CD4-positive, alpha-beta T cell treated with Interleukin-17A for 4 hours (primary cell): ENCODE data around the gene AKR1B1.
"Not testable (repeated sequence)": the region's sequence is repeated elsewhere in the genome, so short reads cannot be mapped to it uniquely, and the experiment has no call there.

ENCODE experiments used
- DNase-seq: peaks from one replicate; pipeline ENCODE4 v3.0.0-alpha.2; 2020; ENCODE audit warnings: mixed read lengths

The AKR1B1 gene

DNA sequence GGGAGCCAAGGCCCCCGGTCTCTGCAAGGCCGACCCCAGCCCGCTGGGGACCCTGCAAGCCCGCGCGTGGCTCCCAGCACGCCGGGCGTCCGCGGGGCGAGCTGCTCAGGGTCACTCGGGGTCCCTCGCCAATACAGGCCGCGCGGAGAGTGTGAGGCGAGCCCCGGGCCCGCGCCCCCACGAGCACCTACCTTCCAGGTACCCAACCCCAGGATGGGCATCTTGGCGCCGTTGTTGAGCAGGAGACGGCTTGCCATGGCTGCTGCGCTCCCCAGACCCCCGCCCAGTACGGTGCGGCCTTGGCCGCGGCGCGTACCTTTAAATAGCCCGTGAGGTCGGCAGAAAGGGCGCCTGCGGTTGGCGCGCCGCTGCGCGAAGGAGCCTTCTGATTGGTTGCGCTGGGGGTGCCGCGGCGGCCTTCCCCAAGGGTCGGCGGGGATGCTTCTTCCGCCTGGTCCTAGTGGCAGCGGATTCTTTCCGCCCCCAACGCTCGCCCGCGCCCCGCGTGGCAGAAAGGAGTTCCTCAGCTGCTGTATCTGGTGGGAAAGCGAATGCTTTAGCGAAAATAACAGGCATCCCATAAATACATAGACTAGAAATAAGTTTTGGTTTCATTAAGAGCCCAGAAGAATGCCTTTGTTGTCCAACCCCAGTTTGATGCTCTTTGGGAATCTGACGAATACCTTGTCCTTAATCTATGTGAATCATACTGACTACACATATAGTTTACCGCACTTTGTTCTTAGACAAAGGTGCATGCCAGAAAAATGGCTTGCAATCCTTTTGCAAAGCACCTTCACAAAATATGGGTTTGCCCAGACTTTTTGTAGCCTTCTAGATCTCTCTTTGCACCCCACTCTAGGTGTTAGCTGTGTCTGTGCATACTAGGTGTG is at the start of gene AKR1B1:
AKR1B1 (minus strand) TSS at position 295 of the 893 bp plus-strand sequence; CDS start at position 257, 38 bp downstream.
- peak; percentile 87 for DNase-seq

- no peak for DNase-seq
Measured at GRCh38 chr7:134505856-134506255, 47.0 kb upstream of the AKR1B1 start.

GRCh38 chr7:134504660-134505164 is 45.8 kb upstream of the AKR1B1 start:
- DNase-seq, result no peak

DNA sequence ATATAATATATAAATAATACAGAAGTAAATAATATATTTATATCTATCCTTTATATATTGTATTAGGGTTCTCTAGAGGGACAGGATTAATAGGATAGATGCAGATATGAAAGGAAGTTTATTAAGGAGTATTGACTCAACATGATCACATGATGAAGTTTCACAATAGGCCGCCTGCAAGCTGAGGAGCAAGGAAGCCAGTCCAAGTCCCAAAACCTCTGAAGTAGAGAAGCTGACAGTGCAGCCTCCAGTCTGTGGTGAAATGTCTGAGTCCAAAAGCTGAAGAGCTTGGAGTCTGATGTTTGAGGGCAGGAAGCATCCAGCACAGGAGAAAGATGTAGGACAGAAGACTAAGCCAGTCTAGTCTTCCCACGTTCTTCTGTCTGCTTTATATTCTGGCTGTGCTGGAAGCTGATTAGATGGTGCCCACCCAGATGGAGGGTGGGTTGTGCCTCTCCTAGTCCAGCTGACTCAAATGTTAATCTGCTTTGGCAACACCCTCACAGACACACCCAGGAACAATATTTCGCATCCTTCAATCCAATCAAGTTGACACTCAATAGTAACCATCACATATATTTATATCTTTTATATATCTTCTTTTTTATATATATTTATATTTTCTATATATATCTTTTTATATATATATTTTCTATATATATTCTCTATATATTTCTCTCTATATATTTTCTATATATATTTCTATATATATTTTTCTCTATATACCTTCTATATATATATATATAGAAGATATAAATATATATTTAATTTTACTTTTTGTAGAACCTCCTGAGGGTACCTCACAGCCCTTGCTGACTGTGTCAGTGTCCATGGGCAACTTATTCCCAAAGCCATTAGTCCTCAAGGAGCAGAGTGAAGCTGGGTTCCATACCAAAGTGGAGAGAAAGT is 43.8 kb upstream of the AKR1B1 start:
- no peak for DNase-seq

DNA sequence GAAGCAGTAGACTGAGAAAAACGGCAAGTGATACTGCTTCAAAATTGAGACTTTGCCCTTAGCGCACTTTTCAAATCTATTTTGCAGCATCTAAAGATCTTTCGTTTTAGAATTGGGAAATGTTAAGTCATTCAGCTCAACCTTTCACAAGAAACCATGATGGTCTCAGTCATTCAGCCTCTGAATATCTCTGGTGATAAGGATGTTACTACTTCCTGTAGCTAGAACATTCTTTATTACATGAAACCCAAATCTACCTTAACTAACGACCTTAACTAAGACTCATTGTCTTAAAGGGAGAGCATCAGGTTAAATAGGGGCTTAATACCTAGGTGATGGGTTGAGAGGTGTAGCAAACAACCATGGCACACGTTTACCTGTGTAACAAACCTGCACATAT is 42.1 kb upstream of the AKR1B1 start:
- no peak for DNase-seq

DNA sequence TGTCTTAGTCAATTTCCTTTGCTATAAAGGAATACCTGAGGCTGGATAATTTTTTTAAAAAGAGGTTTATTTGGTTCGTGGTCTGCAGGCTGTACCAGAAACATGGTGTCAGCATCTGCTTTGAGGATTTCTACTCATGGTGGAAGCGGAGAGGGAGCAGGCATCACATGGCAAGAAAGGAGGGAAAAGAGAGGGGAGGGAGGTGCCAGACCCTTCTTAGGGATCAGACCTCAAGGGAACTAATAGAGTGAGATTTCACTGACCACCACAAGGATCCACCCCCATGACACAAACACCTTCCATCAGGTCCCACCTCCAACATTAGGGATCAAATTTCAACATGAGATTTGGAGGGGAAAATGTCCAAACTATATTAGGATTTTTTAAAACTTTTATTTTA is 41.5 kb upstream of the AKR1B1 start:
- DNase-seq, result no peak

DNA sequence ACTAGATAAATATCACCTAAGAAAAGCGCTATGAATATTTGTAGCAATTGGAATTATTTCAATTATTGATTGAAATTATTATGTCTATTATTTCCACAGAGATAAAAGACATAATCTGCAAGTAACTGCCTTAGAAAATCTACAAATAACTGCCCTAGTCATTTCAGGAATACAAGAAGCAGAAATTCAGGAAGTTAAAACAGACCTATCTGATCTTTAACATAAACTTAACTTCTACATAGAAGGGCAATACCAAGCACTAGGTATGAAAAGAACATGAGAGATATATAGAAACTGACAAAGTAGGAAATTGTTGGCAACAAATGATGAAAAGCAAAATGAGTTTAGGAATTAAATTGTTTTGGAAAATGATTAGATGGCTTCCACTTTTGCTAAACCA is 36.6 kb upstream of the AKR1B1 start:
- no peak for DNase-seq

DNA sequence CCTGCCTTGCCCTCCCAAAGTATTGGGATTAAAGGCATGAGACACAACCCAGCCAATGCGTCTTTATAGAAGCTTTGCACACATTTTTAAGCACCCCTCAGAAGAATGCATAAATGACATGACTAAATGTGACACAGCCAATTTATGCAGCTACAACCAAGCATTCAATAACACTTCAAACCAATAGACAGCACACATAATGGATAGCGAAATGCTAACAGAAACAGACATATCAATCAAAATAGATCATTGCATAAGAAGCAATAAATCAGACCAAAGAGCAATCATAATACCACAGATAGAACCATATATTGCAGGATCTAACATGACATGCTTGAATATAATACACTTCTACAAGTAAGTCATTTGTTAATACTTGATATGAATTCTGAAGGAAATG is 34.2 kb upstream of the AKR1B1 start:
- no peak for DNase-seq

DNA sequence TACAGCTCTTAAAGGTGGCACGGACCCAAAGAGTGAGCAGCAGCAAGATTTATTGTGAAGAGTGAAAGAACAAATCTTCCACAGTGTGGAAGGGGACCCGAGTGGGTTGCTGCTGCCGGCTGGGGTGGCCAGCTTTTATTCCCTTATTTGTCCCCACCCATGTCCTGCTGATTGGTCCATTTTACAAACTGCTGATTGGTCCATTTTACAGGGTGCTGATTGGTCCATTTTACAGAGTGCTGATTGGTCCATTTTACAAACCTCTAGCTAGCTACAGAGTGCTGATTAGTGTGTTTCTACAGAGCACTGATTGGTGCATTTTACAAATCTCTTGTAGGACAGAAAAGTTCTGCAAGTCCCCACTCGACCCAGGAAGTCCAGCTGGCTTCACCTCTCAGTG is 28.8 kb upstream of the AKR1B1 start:
- not testable (repeated sequence) for DNase-seq

DNA sequence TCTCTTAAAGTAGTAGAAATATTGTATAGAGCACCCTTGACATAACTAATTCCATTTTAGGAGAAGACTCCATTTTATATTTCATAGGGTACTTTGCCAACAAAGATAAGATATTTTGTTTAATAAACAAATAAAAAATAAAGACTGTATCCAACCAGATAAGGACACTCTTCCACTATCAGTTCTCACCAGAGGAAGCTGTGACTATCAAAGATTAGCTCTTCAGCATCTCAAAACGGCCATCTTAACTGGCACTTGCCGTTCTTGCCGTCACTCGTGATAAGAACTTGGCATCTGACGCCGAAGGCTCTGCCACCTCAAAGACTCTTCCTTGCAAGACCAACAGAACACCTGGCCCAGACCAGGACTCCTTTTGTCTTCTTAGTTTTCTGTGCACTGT is 26.3 kb upstream of the AKR1B1 start:
- no peak for DNase-seq

GRCh38 chr7:134483296-134483695 is 24.4 kb upstream of the AKR1B1 start:
- no peak for DNase-seq

GRCh38 chr7:134482858-134483257 is 24.0 kb upstream of the AKR1B1 start:
- no peak for DNase-seq

GRCh38 chr7:134481167-134481566 is 22.3 kb upstream of the AKR1B1 start:
- no peak for DNase-seq

DNA sequence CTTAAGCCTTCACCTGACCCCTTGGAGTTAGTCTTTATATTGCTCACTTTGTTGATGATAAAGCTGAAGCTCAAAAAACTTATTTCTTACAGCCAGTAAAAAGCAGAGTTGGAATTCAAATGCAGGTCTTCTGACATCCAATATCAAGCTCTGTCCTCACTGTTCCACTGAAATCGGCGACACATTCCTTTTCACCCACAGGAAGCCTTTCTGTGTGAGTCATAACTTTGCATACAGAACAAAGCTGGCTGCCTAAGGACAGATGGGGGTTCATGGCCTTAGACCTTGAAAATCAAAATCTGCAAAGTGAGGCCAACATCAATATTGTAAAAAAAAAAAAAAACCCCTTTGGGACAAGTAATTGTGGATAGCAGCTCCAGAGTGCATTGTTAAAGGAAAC is 21.8 kb upstream of the AKR1B1 start:
- no peak for DNase-seq

- no peak for DNase-seq
Measured at GRCh38 chr7:134480202-134480601, 21.3 kb upstream of the AKR1B1 start.

DNA sequence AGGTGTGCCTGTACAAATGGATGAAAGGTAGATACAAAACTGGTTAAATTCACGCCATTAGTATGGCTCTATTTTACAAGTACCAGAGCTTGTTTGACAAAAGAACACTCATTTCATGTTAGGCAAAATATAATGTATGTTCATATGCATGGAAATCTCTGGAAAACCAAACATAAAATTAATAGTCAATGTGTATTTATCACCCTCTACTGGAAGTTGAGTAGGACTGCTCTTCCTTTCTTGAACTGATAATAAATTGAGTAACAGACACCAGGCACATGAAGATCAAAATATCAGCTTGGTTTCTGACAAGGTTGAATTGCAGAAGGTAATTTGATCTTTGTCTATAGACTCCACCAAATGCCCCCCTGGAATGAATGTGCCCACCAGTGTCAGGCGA is 19.8 kb upstream of the AKR1B1 start:
- DNase-seq, result no peak

DNA sequence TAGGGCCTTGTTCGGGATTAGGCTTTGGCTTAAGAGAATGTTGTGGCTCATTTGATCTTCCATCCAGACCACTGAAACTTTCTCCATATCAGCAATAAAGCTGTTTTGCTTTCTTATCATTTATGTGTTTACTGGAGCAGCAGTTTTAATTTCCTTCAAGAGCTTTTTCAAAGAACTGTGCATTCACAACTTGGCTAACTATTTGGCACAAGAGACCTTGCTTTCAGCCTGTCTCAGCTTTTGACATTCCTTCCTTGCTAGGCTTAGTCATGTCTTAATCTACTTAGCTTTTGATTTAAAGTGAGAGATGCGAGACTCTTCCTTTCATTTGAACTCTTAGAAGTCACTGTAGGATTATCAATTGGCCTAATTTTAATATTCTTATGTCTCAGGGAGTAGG is 19.1 kb upstream of the AKR1B1 start:
- DNase-seq, result no peak

- no peak for DNase-seq
Measured at GRCh38 chr7:134476044-134476443, 17.1 kb upstream of the AKR1B1 start.

DNA sequence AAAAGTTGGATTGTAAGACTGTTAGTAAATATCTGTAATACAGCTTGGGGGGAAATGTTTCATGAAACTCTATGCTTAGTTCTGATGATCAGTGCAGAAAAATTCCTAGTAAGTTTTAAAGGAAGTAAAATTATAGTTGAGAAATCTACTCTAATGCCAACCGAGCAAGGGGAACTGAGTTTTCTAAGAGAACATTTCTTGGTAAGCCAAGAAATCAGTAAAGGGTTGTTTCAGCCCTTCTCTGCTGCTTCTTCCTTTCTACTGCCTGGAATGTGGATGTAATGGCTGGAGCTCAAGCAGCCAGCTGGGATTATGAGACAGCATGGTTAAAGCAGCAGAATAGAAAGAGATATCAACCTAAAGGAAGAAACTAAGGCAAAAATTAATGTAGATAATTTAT is 15.9 kb upstream of the AKR1B1 start:
- no peak for DNase-seq

GRCh38 chr7:134473861-134474291 is 15.0 kb upstream of the AKR1B1 start:
- DNase-seq, result no peak

GRCh38 chr7:134472572-134473244 is 13.8 kb upstream of the AKR1B1 start:
- no peak for DNase-seq

GRCh38 chr7:134470864-134471263 is 12.0 kb upstream of the AKR1B1 start:
- no peak for DNase-seq

DNA sequence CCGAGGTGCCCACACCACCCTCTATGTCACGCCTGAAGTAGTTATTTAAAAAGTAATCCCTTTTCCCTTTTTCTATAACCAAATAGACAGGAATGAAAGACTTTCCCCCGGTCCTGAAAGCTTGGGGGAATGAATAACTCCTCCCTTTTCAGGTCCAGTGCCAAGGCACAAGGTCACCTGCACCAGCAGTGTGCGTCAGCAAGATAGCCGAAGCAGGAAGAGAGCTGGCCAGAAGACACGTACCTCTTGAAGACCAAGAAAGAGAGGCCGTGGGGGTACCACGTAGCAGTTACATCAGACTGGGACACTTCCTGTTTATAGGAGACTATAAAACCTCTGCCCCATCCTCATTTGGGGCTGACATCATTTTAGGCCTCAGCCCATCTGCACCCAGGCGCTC is 10.7 kb upstream of the AKR1B1 start:
- DNase-seq, result no peak
